CD14-positive monocyte (primary cell): ENCODE results near the gene TBC1D22A. TPM values are rescaled to one million over a fixed set of nuclear protein-coding genes. Genes with fewer than 3 reads are reported as not detected.

Experiments
- DNase-seq, 3 donors: peaks; one replicate each; pipeline ENCODE4 v3.0.0-alpha.2; 2011 to 2022
- H2AFZ ChIP-seq: 2 replicates; pipeline ENCODE4 v1.6.0; 2012; ENCODE audit warnings: mild to moderate bottlenecking, low read depth, low read length, inconsistent platforms; ENCODE audit not compliant: insufficient read depth, poor library complexity, severe bottlenecking
- H3K27ac ChIP-seq, 2 donors: 1 replicate in 1 of 2; 2 replicates in 1 of 2; pipeline ENCODE4 v1.5.1; 2012 to 2013; ENCODE audit warnings: low read length in 2 of 2, control low read depth in 1 of 2, inconsistent platforms in 1 of 2, low read depth in 1 of 2, mild to moderate bottlenecking in 1 of 2
- H3K27me3 ChIP-seq, 2 donors: one replicate each; pipeline versions ENCODE4 v1.6.0 to v1.6.1; 2011 to 2013; ENCODE audit warnings: low read length in 2 of 2; ENCODE audit not compliant: control insufficient read depth in 2 of 2, insufficient read depth in 2 of 2
- H3K36me3 ChIP-seq, 2 donors: replicated peaks in 1 of 2; 1 replicate in 1 of 2; 2 replicates in 1 of 2; pipeline versions ENCODE4 v1.5.1 to v1.6.1; 2012 to 2013; ENCODE audit warnings: low read length in 2 of 2, control low read depth in 1 of 2, inconsistent platforms in 1 of 2, mild to moderate bottlenecking in 1 of 2; ENCODE audit not compliant: insufficient read depth in 2 of 2, control insufficient read depth in 1 of 2
- H3K4me1 ChIP-seq, 2 donors: 1 replicate in 1 of 2; 2 replicates in 1 of 2; pipeline versions ENCODE4 v1.5.1 to v1.6.1; 2012 to 2013; ENCODE audit warnings: low read length in 2 of 2, control low read depth in 1 of 2, inconsistent platforms in 1 of 2, mild to moderate bottlenecking in 1 of 2, moderate library complexity in 1 of 2; ENCODE audit not compliant: insufficient read depth in 2 of 2, control insufficient read depth in 1 of 2
- H3K4me2 ChIP-seq: replicated peaks from 2 replicates; pipeline ENCODE3; 2012; ENCODE audit warnings: low read length, moderate library complexity, mild to moderate bottlenecking; ENCODE audit not compliant: poor library complexity, severe bottlenecking; ENCODE audit errors: extremely low read depth
- H3K4me3 ChIP-seq, 3 experiments: fragments of 200-600 bp in 1 of 3; sonication (generic) in 1 of 3; replicated peaks in 1 of 3; 1 replicate in 2 of 3; 2 replicates in 1 of 3; pipeline ENCODE4 v1.5.1; 2011 to 2013; ENCODE audit warnings: low read length in 3 of 3, mild to moderate bottlenecking in 3 of 3, control low read depth in 2 of 3, low read depth in 2 of 3, inconsistent platforms in 1 of 3, moderate library complexity in 1 of 3
- H3K79me2 ChIP-seq: 2 replicates; pipeline ENCODE4 v1.6.0; 2012; ENCODE audit warnings: mild to moderate bottlenecking, control low read depth, inconsistent platforms, low read length, moderate library complexity; ENCODE audit not compliant: insufficient read depth
- H3K9ac ChIP-seq: 2 replicates; pipeline ENCODE4 v1.6.0; 2017; ENCODE audit warnings: low read length, mild to moderate bottlenecking; ENCODE audit not compliant: insufficient read depth, poor library complexity, severe bottlenecking
- H3K9me3 ChIP-seq, 2 donors: replicated peaks in 1 of 2; 1 replicate in 1 of 2; 2 replicates in 1 of 2; pipeline versions ENCODE4 v1.5.1 to v1.6.1; 2012 to 2013; ENCODE audit warnings: low read length in 2 of 2, control low read depth in 1 of 2; ENCODE audit not compliant: control insufficient read depth in 1 of 2, insufficient read depth in 1 of 2
- H4K20me1 ChIP-seq: 2 replicates; pipeline ENCODE4 v1.6.0; 2012; ENCODE audit warnings: mild to moderate bottlenecking, low read length, control low read depth, moderate library complexity; ENCODE audit not compliant: insufficient read depth
- H3K27ac Mint-ChIP-seq, 7 donors: one replicate each; pipeline ENCODE4 v1.8.0; 2020; ENCODE audit warnings: mild to moderate bottlenecking in 7 of 7, mixed read lengths in 7 of 7, moderate library complexity in 6 of 7, inconsistent platforms in 2 of 7
- H3K27me3 Mint-ChIP-seq, 3 donors: one replicate each; pipeline ENCODE4 v1.8.0; 2021 to 2022; ENCODE audit warnings: low read depth in 3 of 3, mild to moderate bottlenecking in 3 of 3, mixed read lengths in 3 of 3, moderate library complexity in 3 of 3, inconsistent platforms in 1 of 3
- H3K36me3 Mint-ChIP-seq, 2 donors: one replicate each; pipeline ENCODE4 v1.8.0; 2020; ENCODE audit warnings: mixed read lengths in 2 of 2, inconsistent platforms in 1 of 2, mild to moderate bottlenecking in 1 of 2
- H3K4me1 Mint-ChIP-seq: one replicate; pipeline ENCODE4 v1.8.0; 2020; ENCODE audit warnings: mild to moderate bottlenecking, mixed read lengths
- H3K4me3 Mint-ChIP-seq, 2 donors: one replicate each; pipeline ENCODE4 v1.8.0; 2020; ENCODE audit warnings: mild to moderate bottlenecking in 2 of 2, mixed read lengths in 2 of 2, moderate library complexity in 1 of 2
- H3K9me3 Mint-ChIP-seq, 7 donors: one replicate each; pipeline ENCODE4 v1.8.0; 2020 to 2022; ENCODE audit warnings: mixed read lengths in 7 of 7, mild to moderate bottlenecking in 6 of 7, moderate library complexity in 6 of 7, inconsistent platforms in 2 of 7
- WGBS: methylation state at CpG from one replicate; pipeline ENCODE4 v1.1.5; 2013; ENCODE audit warnings: missing lambda C conversion rate; ENCODE audit not compliant: insufficient coverage; 5-methylcytosine and 5-hydroxymethylcytosine counted together
- intact Hi-C, 2 donors: fragments of 100-400 bp; cut with micrococcal nuclease; formaldehyde crosslinking; loops; one replicate each; pipeline versions ENCODE4 v1.15.0 to v1.15.1; 2023
- polyA plus RNA-seq, 3 donors: library from polyadenylated mRNA; depleted of rRNA in 1 of 3; unstranded in 2 of 3; stranded (reverse) in 1 of 3; fragments of 300-500 nt in 2 of 3; fragments of >200 nt in 1 of 3; fragmentation: Illumina TruSeq in 2 of 3; gene quantifications; 1 replicate in 2 of 3; 2 replicates in 1 of 3; pipeline ENCODE4 v1.2.3, GENCODE V29; 2012 to 2021
- TF ChIP-seq, protein P1 (sequence below): fragments of 200-600 bp; IDR thresholded peaks from one replicate; pipeline ENCODE4 v1.8.0; 2022; ENCODE audit warnings: antibody characterized with exemption, mild to moderate bottlenecking

Gene TBC1D22A
- polyA plus RNA-seq, 3 donors: 25.9 to 36.2 (median 29.5) TPM

DNA sequence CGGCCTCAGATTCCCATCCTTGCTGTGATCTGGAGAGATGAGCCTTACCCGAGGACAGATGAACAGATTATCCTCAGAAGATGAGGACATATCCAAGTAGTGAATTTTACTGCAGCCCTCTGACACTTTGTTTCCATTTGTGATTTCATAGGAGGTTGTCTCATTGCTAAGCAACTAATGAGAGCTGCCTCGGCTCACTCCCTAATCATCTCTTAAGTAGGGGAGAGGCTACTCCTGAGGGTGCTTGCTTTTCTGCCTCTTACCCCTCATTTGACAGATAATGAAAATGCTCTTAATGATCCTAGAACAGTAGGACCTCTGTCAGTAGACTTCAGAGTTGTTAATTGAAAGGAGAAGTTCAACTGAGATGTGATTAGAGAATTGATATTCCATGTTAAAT is 150.9 kb downstream of the TBC1D22A start:
- TF ChIP-seq, protein P1, sequence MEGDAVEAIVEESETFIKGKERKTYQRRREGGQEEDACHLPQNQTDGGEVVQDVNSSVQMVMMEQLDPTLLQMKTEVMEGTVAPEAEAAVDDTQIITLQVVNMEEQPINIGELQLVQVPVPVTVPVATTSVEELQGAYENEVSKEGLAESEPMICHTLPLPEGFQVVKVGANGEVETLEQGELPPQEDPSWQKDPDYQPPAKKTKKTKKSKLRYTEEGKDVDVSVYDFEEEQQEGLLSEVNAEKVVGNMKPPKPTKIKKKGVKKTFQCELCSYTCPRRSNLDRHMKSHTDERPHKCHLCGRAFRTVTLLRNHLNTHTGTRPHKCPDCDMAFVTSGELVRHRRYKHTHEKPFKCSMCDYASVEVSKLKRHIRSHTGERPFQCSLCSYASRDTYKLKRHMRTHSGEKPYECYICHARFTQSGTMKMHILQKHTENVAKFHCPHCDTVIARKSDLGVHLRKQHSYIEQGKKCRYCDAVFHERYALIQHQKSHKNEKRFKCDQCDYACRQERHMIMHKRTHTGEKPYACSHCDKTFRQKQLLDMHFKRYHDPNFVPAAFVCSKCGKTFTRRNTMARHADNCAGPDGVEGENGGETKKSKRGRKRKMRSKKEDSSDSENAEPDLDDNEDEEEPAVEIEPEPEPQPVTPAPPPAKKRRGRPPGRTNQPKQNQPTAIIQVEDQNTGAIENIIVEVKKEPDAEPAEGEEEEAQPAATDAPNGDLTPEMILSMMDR: no peak
- Histone ChIP-seq H3K27ac (no peak overlapping the region), H2AFZ (no peak overlapping the region), H3K9ac (no peak overlapping the region), H3K4me2 (no peak overlapping the region), H3K36me3 (peaks cover 56 to 84% of the 10 kb centered on the region in 2 donors), H3K4me3 (no peak overlapping the region), H3K79me2 (no peaks in the 10 kb centered on the region), H4K20me1 (peaks cover 68% of the 10 kb centered on the region), H3K27me3 (no peaks in the 10 kb centered on the region), H3K4me1 (no peaks in the 10 kb centered on the region), H3K9me3 (no peaks in the 10 kb centered on the region)
- H3K27ac Mint-ChIP-seq: peak overlapping the region in 2 of 7 donors; percentile 59 to 74
- H3K4me1 Mint-ChIP-seq: no peaks in the 10 kb centered on the region
- DNase-seq: no peak
- H3K9me3 Mint-ChIP-seq: peaks cover 0 to 2% (median 0%) of the 10 kb centered on the region in 7 donors
- peaks cover 0 to 2% (median 0%) of the 10 kb centered on the region in 3 donors for H3K27me3 Mint-ChIP-seq
- intact Hi-C loops: no loop called here
- WGBS: no CpG with 5 or more reads among the region's 3 CpGs
- H3K4me3 Mint-ChIP-seq: no peak overlapping the region
- peaks cover 66 to 85% of the 10 kb centered on the region in 2 donors for H3K36me3 Mint-ChIP-seq

DNA sequence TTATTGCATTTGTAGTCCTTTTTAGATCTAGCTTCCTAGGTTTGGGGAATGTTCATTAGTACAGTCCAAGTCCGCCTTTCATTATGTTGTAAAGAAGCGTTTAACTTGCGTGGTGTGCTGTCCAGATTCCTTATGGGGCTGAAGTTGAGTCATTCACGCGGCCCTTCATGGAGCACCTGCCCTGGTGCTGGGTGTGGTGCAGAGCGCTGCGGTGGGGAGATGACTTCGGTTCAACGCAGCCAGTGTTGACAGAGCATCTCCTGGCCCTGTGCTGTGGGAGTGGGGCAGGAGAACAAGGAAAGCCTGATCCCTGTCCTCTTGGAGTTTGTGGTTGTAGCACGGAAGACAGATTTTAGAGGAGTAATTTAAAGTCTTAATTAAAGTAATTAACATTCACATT is 152.0 kb downstream of the TBC1D22A start:
- peaks cover 74 to 87% of the 10 kb centered on the region in 2 donors for H3K36me3 Mint-ChIP-seq

More for the DNA sequence above, 152.0 kb downstream of the TBC1D22A start:
- WGBS: 88% methylated on average over 5 of the region's 10 CpGs
- Mint-ChIP-seq H3K27ac (peak overlapping the region in 2 of 7 donors; percentile 37 to 65), H3K4me1 (no peaks in the 10 kb centered on the region), H3K9me3 (peaks cover 0 to 2% (median 0%) of the 10 kb centered on the region in 7 donors), H3K4me3 (no peak overlapping the region), H3K27me3 (peaks cover 0 to 2% (median 0%) of the 10 kb centered on the region in 3 donors)
- intact Hi-C loops: no loop called here
- H2AFZ ChIP-seq: no peak overlapping the region
- no peak for DNase-seq
- H3K4me1 ChIP-seq: no peaks in the 10 kb centered on the region
- TF ChIP-seq, protein P1: no peak
- no peak overlapping the region for H3K9ac ChIP-seq
- no peak overlapping the region for H3K4me3 ChIP-seq
- H3K27ac ChIP-seq: no peak overlapping the region
- H4K20me1 ChIP-seq: peaks cover 58% of the 10 kb centered on the region
- no peaks in the 10 kb centered on the region for H3K27me3 ChIP-seq
- H3K36me3 ChIP-seq: peaks cover 56 to 83% of the 10 kb centered on the region in 2 donors
- H3K79me2 ChIP-seq: no peaks in the 10 kb centered on the region
- no peaks in the 10 kb centered on the region for H3K9me3 ChIP-seq
- no peak overlapping the region for H3K4me2 ChIP-seq
